IMR-90 (cell line): ENCODE measurements around the gene FAM89A. TPM values are rescaled to one million over a fixed set of nuclear protein-coding genes. Genes with fewer than 3 reads are reported as not detected.

Source experiments
- ATAC-seq: fragments of 200-7000 bp; cut with Tn5 transposase; 2 replicates; pipeline ENCODE4 v1.9.1; 2020; ENCODE audit warnings: low read depth, mild to moderate bottlenecking, moderate library complexity
- BruUV-seq: library from RNA; stranded (reverse); fragments of 400-500 nt; replicated peaks from 2 replicates; lab custom pipeline; 2021; lab: Mats Ljungman, UMichigan
- CTCF ChIA-PET: fragments of 300-600 bp; formaldehyde crosslinking; extraction: SDS; loops from one replicate; lab custom pipeline; 2021; ENCODE audit warnings: antibody characterized with exemption; lab: Yijun Ruan, JAX
- POLR2A ChIA-PET: fragments of 300-600 bp; sonication (Branson Sonifier 250); formaldehyde crosslinking; loops from one replicate; lab custom pipeline; 2022; ENCODE audit warnings: antibody characterized with exemption; ENCODE audit not compliant: unreplicated experiment; lab: Charles Lee
- DNase-seq: peaks from one replicate; pipeline ENCODE4 v3.0.0; 2013
- H2AFZ ChIP-seq: replicated peaks from 2 replicates; pipeline ENCODE3; 2013; ENCODE audit warnings: low read length, mild to moderate bottlenecking; ENCODE audit not compliant: poor library complexity
- H2AK5ac ChIP-seq: 2 replicates; pipeline ENCODE4 v1.6.1; 2013; ENCODE audit warnings: low read depth, low read length, inconsistent platforms
- H2AK9ac ChIP-seq: replicated peaks from 2 replicates; pipeline ENCODE3; 2013; ENCODE audit warnings: mild to moderate bottlenecking, low read depth, low read length, moderate library complexity; ENCODE audit not compliant: poor library complexity
- H2BK120ac ChIP-seq: 2 replicates; pipeline ENCODE4 v1.6.1; 2013; ENCODE audit warnings: low read depth, low read length, inconsistent platforms
- H2BK15ac ChIP-seq: 3 replicates; pipeline ENCODE4 v1.6.1; 2013; ENCODE audit warnings: low read depth, low read length, inconsistent platforms
- H2BK20ac ChIP-seq: 2 replicates; pipeline ENCODE4 v1.6.1; 2013; ENCODE audit warnings: low read depth, mild to moderate bottlenecking, inconsistent platforms, low read length, moderate library complexity
- H2BK5ac ChIP-seq: 2 replicates; pipeline ENCODE4 v1.6.1; 2013; ENCODE audit warnings: mild to moderate bottlenecking, low read depth, low read length, inconsistent platforms; ENCODE audit not compliant: poor library complexity, severe bottlenecking
- H3K14ac ChIP-seq: replicated peaks from 2 replicates; pipeline ENCODE4 v1.6.1; 2013; ENCODE audit warnings: low read depth, low read length, inconsistent platforms
- H3K18ac ChIP-seq: 2 replicates; pipeline ENCODE4 v1.6.1; 2013; ENCODE audit warnings: low read depth, low read length, control low read depth
- H3K23ac ChIP-seq: 2 replicates; pipeline ENCODE4 v1.6.1; 2013; ENCODE audit warnings: low read depth, low read length, inconsistent platforms
- H3K27ac ChIP-seq: 2 replicates; pipeline ENCODE4 v1.5.1; 2013; ENCODE audit warnings: mild to moderate bottlenecking, control low read depth, low read length; ENCODE audit not compliant: insufficient read depth
- H3K27me3 ChIP-seq: 2 replicates; pipeline ENCODE4 v1.6.1; 2013; ENCODE audit warnings: low read length; ENCODE audit not compliant: control insufficient read depth, insufficient read depth
- H3K36me3 ChIP-seq: 2 replicates; pipeline ENCODE4 v1.6.1; 2013; ENCODE audit warnings: low read length, mixed read lengths; ENCODE audit not compliant: control insufficient read depth, insufficient read depth
- H3K4ac ChIP-seq: 2 replicates; pipeline ENCODE4 v1.6.1; 2013; ENCODE audit warnings: low read depth, low read length, inconsistent platforms
- H3K4me1 ChIP-seq: 2 replicates; pipeline ENCODE4 v1.6.1; 2013; ENCODE audit warnings: low read length, mixed read lengths; ENCODE audit not compliant: control insufficient read depth, insufficient read depth
- H3K4me2 ChIP-seq: 2 replicates; pipeline ENCODE4 v1.6.1; 2013; ENCODE audit warnings: low read depth, mild to moderate bottlenecking, control low read depth, low read length, moderate library complexity
- H3K4me3 ChIP-seq: 2 replicates; pipeline ENCODE4 v1.5.1; 2013; ENCODE audit warnings: low read depth, mild to moderate bottlenecking, control low read depth, low read length, moderate library complexity; ENCODE audit not compliant: insufficient read depth
- H3K56ac ChIP-seq: 2 replicates; pipeline ENCODE4 v1.6.1; 2013; ENCODE audit warnings: low read length, inconsistent platforms; ENCODE audit not compliant: insufficient read depth; ENCODE audit errors: extremely low read depth
- H3K79me1 ChIP-seq, 2 experiments: 2 replicates each; pipeline ENCODE4 v1.6.1; 2013; ENCODE audit warnings: low read length in 2 of 2, inconsistent platforms in 1 of 2, low read depth in 1 of 2
- H3K9ac ChIP-seq: 2 replicates; pipeline ENCODE4 v1.6.1; 2013; ENCODE audit warnings: low read depth, low read length, control low read depth
- H3K9me1 ChIP-seq: 2 replicates; pipeline ENCODE4 v1.6.1; 2013; ENCODE audit warnings: low read length, inconsistent platforms; ENCODE audit not compliant: insufficient read depth
- H3K9me3 ChIP-seq: 2 replicates; pipeline ENCODE4 v1.6.1; 2013; ENCODE audit warnings: low read length; ENCODE audit not compliant: control insufficient read depth, insufficient read depth
- H4K20me1 ChIP-seq: 2 replicates; pipeline ENCODE4 v1.6.1; 2013; ENCODE audit warnings: low read length, inconsistent platforms; ENCODE audit not compliant: insufficient read depth
- H4K5ac ChIP-seq: 2 replicates; pipeline ENCODE4 v1.6.1; 2013; ENCODE audit warnings: mild to moderate bottlenecking, low read depth, low read length, control low read depth
- H4K8ac ChIP-seq, 2 experiments: 2 replicates each; pipeline ENCODE4 v1.6.1; 2013; ENCODE audit warnings: low read depth in 2 of 2, low read length in 2 of 2, control low read depth in 1 of 2, inconsistent platforms in 1 of 2
- H4K91ac ChIP-seq: 2 replicates; pipeline ENCODE4 v1.6.1; 2013; ENCODE audit warnings: low read depth, low read length, inconsistent platforms; ENCODE audit not compliant: insufficient read depth
- CEBPB ChIP-seq: IDR thresholded peaks from 2 replicates; pipeline ENCODE4 v1.6.1; 2012; ENCODE audit warnings: low read depth, low read length, improper control_type of control experiment
- CTCF ChIP-seq: conservative IDR thresholded peaks from 2 replicates; pipeline ENCODE4 v1.5.1; 2012; ENCODE audit warnings: mild to moderate bottlenecking, low read depth, low read length, improper control_type of control experiment
- MAFK ChIP-seq: IDR thresholded peaks from 2 replicates; pipeline ENCODE4 v1.6.1; 2012; ENCODE audit warnings: low read depth, low read length, improper control_type of control experiment
- WGBS, 2 experiments: methylation state at CpG; one replicate each; pipeline versions ENCODE4 v1.1.5 to v1.1.7; 2013; ENCODE audit warnings: missing lambda C conversion rate in 2 of 2; ENCODE audit not compliant: insufficient read length in 1 of 2; ENCODE audit errors: extremely low coverage in 2 of 2; 5-methylcytosine and 5-hydroxymethylcytosine counted together
- dilution Hi-C: fragments of 300-500 bp; cut with HindIII; formaldehyde crosslinking; loops from one replicate; pipeline ENCODE4 v1.14.3; 2018; ENCODE audit warnings: low sequenced_read_pairs; ENCODE audit not compliant: unreplicated experiment
- in situ Hi-C: fragments of 300-500 bp; cut with MboI; formaldehyde crosslinking; loops from 3 replicates; pipeline ENCODE4 v1.14.3; 2019; ENCODE audit warnings: low sequenced_read_pairs, inconsistent platforms, mixed read lengths
- intact Hi-C: fragments of 100-400 bp; cut with micrococcal nuclease; formaldehyde crosslinking; loops from 2 replicates; pipeline ENCODE4 v1.10.0; 2022
- polyA plus RNA-seq, 3 experiments: library from polyadenylated mRNA; depleted of rRNA; stranded (reverse); fragments of >200 nt; gene quantifications; 2 replicates each; pipeline ENCODE4 v1.2.3, GENCODE V29; 2012; ENCODE audit warnings: low replicate concordance in 1 of 3
- total RNA-seq: library from RNA; depleted of rRNA; stranded (reverse); fragments of >200 nt; gene quantifications from 2 replicates; pipeline ENCODE4 v1.2.3, GENCODE V29; 2012

FAM89A gene
- total and polyA plus RNA-seq, 2 of the 4 experiments (the other 2 are of a cell fraction) = 6.8 to 8.1 TPM

GRCh38 chr1:231020139-231020601 lies 19.9 kb downstream of the FAM89A start:
- 82% methylated on average over 13 of the region's 14 CpGs; no CpG with 5 or more reads in 1 of the 2 experiments for WGBS, 2 experiments
- no peak overlapping the region for H3K27ac ChIP-seq

More at GRCh38 chr1:231020139-231020601, 19.9 kb downstream of the FAM89A start:
- ChIA-PET POLR2A (no interaction called here), CTCF (no interaction called here)
- H2AFZ ChIP-seq = peak overlapping the region; percentile 40
- H2AK9ac ChIP-seq = peak overlapping the region; percentile 8
- H3K4me2 ChIP-seq = no peak overlapping the region
- H3K79me1 ChIP-seq = peaks cover 0 to 11% of the 10 kb centered on the region in 2 experiments; a peak in 1 of 4 replicates
- dilution Hi-C loops (no loop called here), in situ Hi-C loops (no loop called here), intact Hi-C loops (no loop called here)
- H3K9ac ChIP-seq = no peak overlapping the region
- DNase-seq (peak; percentile 28), ATAC-seq (no peak)
- H4K8ac ChIP-seq = peak overlapping the region; percentile 27 to 55; a peak in 3 of 4 replicates
- peaks cover 15% of the 10 kb centered on the region for H3K9me1 ChIP-seq
- peak overlapping the region; percentile 8 for H2BK5ac ChIP-seq
- peaks cover 10% of the 10 kb centered on the region for H3K36me3 ChIP-seq
- H2BK15ac ChIP-seq = peak overlapping the region; percentile 59; the same call in 1 of the 3 replicates
- H3K14ac ChIP-seq = peak overlapping the region; percentile 52; the same call in 1 of the 2 replicates
- H2BK20ac ChIP-seq = peak overlapping the region; percentile 60; the same call in 1 of the 2 replicates
- H3K4me1 ChIP-seq = peaks cover 9% of the 10 kb centered on the region
- TF ChIP-seq MAFK (no peak), CEBPB (peak; percentile 33; the same call in 1 of the 2 replicates), CTCF (no peak)
- no peak overlapping the region for H3K4me3 ChIP-seq
- H4K91ac ChIP-seq = peak overlapping the region; percentile 53; the same call in 1 of the 2 replicates
- no TSS peak for BruUV-seq
- H3K18ac ChIP-seq = no peak overlapping the region
- peak overlapping the region; percentile 68; the same call in 1 of the 2 replicates for H2AK5ac ChIP-seq
- 0 out of 2 replicates have a peak overlapping the region, but pooled peaks have one; percentile 25 for H3K23ac ChIP-seq
- H4K20me1 ChIP-seq = no peaks in the 10 kb centered on the region
- no peaks in the 10 kb centered on the region for H3K27me3 ChIP-seq
- H3K4ac ChIP-seq = peak overlapping the region; percentile 54
- no peak overlapping the region for H3K56ac ChIP-seq
- peak overlapping the region; percentile 55 for H2BK120ac ChIP-seq
- H4K5ac ChIP-seq = no peak overlapping the region
- no peaks in the 10 kb centered on the region for H3K9me3 ChIP-seq
